Measurements from ENCODE around the gene TBX22. TPM values are rescaled to one million over a fixed set of nuclear protein-coding genes. Genes with fewer than 3 reads are reported as not detected.
"Not testable (repeated sequence)": the region's sequence is repeated elsewhere in the genome, so short reads cannot be mapped to it uniquely, and the experiment has no call there.

TBX22 gene
- total RNA-seq, 1 experiment from 2014 or later: not detected

DNA sequence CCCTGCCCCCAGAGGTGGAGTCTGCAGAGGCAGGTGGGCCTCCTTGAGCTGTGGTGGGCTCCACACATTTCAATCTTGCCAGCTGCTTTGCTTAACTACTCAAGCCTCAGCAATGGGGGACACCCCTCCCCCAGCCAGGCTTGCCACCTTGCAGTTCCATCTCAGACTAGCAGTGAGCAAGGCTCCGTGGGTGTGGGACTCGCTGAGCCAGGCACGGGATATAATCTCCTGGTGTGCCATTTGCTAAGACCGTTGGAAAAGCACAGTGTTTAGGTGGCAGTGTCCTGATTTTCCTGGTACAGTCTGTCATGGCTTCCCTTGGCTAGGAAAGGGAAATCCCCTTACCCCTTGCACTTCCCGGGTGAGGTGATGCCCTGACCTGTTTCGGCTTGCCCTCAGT is 51.6 kb downstream of the TBX22 start:
- H4K20me1 ChIP-seq (ENCODE audit: insufficient read depth, low read depth, low read length); H3K79me2 ChIP-seq (ENCODE audit: low read length); H3K4me3 ChIP-seq (ENCODE audit: low read length); H3K36me3 ChIP-seq (ENCODE audit: insufficient read depth, low read length); H3K4me2 ChIP-seq (ENCODE audit: low read depth, low read length, poor library complexity, severe bottlenecking); H3K4me1 ChIP-seq (ENCODE audit: low read length); H2AFZ ChIP-seq (ENCODE audit: low read length); H3K9ac ChIP-seq (ENCODE audit: low read length); H3K9me2 ChIP-seq (replicated peaks; ENCODE audit: insufficient read depth, low read length); H3K27ac ChIP-seq (ENCODE audit: low read length); H3K27me3 ChIP-seq (ENCODE audit: low read length); DNase-seq: not testable (repeated sequence)
- peaks cover 20% of the 10 kb centered on the region for H3K9me3 ChIP-seq (ENCODE audit: low read length)

DNA sequence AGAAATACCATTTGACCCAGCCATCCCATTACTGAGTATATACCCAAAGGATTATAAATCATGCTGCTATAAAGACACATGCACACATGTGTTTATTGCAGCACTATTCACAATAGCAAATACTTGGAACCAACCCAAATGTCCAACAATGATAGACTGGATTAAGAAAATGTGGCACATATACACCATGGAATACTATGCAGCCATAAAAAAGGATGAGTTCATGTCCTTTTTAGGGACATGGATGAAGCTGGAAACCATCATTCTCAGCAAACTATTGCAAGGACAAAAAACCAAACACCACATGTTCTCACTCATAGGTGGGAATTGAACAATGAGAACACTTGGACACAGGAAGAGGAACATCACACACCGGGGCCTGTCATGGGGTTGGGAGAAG is 61.1 kb downstream of the TBX22 start:
- not testable (repeated sequence) for H2AFZ ChIP-seq (ENCODE audit: low read length); H3K27me3 ChIP-seq (ENCODE audit: low read length); H3K9me2 ChIP-seq (replicated peaks; ENCODE audit: insufficient read depth, low read length); H3K27ac ChIP-seq (ENCODE audit: low read length); H3K4me2 ChIP-seq (ENCODE audit: low read depth, low read length, poor library complexity, severe bottlenecking); H3K4me1 ChIP-seq (ENCODE audit: low read length); DNase-seq; H3K79me2 ChIP-seq (ENCODE audit: low read length); H3K9ac ChIP-seq (ENCODE audit: low read length); H3K4me3 ChIP-seq (ENCODE audit: low read length); H3K36me3 ChIP-seq (ENCODE audit: insufficient read depth, low read length); H4K20me1 ChIP-seq (ENCODE audit: insufficient read depth, low read depth, low read length)
- H3K9me3 ChIP-seq (ENCODE audit: low read length): peaks cover 33% of the 10 kb centered on the region

Data from Karpas-422 (cell line).